Measurements from ENCODE around the gene TEX2.

TEX2 gene

DNA sequence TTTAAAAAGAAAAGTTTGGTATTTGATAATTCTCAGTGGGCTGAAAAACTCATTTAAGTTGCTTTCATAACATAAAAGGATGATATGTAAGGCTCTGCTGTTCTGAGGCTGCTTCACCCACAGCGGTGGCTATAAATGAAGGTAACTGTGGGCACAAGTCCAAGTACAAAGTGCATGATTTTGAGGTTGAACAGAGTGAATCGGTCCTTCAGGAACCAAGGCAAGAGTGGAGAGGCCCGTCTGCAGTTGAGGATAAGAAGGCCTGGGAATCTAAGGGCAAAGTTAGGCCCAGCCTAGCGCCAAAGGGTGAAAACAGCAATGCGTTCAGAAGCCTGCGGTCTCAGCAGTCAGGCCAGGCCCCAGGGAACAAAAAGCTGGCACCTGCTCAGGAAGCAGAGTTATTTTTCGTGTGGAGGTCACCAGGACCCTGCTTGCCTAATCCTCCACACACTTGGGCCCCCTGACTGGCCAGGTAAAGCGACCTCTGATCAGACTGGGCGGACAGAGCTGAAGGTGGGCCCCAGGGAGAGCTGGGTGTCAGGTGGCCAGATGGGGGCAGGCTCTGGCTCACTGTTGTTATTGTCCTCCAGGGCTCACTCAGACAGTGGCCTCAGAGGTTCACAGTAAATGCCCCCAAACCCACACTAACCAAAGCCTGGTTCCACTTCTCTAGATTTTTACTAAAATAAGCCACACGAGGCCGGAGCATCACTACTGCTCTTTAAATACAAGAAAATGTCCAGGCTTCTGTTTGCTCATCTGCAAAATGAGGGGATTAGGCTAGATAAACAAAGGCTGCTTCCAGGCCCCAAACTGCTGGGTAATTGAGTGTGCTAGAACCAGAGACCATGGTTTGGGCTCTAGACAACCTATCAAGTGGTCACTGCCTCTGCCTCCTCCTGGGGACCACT lies 46.5 kb downstream of the TEX2 start:
- Histone ChIP-seq H3K4me2 (ENCODE audit: low read depth, low read length, poor library complexity, severe bottlenecking) (no peak overlapping the region), H2AFZ (ENCODE audit: low read depth, low read length, severe bottlenecking) (no peak overlapping the region), H3K36me3 (ENCODE audit: low read length) (no peaks in the 10 kb centered on the region), H4K20me1 (ENCODE audit: low read depth, low read length) (no peaks in the 10 kb centered on the region), H3K9me3 (ENCODE audit: insufficient read depth, low read length) (no peaks in the 10 kb centered on the region), H3F3A (ENCODE audit: insufficient read depth) (no peaks in the 10 kb centered on the region), H3K9ac (ENCODE audit: low read length) (no peak overlapping the region), H3K79me2 (ENCODE audit: insufficient read depth, low read length) (no peaks in the 10 kb centered on the region), H3K9me2 (replicated peaks; ENCODE audit: insufficient read depth, low read length) (no peaks in the 10 kb centered on the region), H3K4me3 (ENCODE audit: insufficient read depth, low read length, poor library complexity, severe bottlenecking) (no peak overlapping the region), H3K27ac (ENCODE audit: low read depth, low read length) (no peak overlapping the region), H3K27me3 (ENCODE audit: low read length) (no peaks in the 10 kb centered on the region)
- no peak for TF ChIP-seq EZH2phosphoT487 (conservative IDR thresholded peaks at IDR 0.05; ENCODE audit: low read length)
- TF ChIP-seq, protein P1, sequence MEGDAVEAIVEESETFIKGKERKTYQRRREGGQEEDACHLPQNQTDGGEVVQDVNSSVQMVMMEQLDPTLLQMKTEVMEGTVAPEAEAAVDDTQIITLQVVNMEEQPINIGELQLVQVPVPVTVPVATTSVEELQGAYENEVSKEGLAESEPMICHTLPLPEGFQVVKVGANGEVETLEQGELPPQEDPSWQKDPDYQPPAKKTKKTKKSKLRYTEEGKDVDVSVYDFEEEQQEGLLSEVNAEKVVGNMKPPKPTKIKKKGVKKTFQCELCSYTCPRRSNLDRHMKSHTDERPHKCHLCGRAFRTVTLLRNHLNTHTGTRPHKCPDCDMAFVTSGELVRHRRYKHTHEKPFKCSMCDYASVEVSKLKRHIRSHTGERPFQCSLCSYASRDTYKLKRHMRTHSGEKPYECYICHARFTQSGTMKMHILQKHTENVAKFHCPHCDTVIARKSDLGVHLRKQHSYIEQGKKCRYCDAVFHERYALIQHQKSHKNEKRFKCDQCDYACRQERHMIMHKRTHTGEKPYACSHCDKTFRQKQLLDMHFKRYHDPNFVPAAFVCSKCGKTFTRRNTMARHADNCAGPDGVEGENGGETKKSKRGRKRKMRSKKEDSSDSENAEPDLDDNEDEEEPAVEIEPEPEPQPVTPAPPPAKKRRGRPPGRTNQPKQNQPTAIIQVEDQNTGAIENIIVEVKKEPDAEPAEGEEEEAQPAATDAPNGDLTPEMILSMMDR (IDR thresholded peaks at IDR 0.05; ENCODE audit: insufficient read depth, low read length, poor library complexity, severe bottlenecking), result no peak

DNA sequence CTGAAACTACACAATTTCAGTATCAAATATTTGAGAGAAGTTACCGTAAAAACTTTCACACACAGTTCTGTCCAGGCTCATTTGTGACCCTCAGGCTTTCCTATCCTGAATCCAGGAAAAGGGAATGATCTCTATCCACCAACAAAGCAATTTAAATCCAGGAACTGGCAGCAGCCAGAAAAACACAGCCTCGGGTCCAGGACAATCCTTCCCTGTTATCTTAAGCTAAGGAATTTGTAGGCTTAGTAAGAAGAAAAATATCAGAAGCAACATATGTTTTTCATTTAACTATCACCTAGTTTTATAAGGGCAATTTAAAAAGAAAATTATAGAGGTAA lies 47.1 kb downstream of the TEX2 start:
- H3F3A ChIP-seq (ENCODE audit: insufficient read depth), result no peaks in the 10 kb centered on the region
- H3K36me3 ChIP-seq (ENCODE audit: low read length), result no peaks in the 10 kb centered on the region
- H4K20me1 ChIP-seq (ENCODE audit: low read depth, low read length), result no peaks in the 10 kb centered on the region
- no peaks in the 10 kb centered on the region for H3K9me2 ChIP-seq (replicated peaks; ENCODE audit: insufficient read depth, low read length)
- no peak overlapping the region for H3K27ac ChIP-seq (ENCODE audit: low read depth, low read length)
- no peaks in the 10 kb centered on the region for H3K9me3 ChIP-seq (ENCODE audit: insufficient read depth, low read length)
- H3K27me3 ChIP-seq (ENCODE audit: low read length), result no peaks in the 10 kb centered on the region
- H3K4me3 ChIP-seq (ENCODE audit: insufficient read depth, low read length, poor library complexity, severe bottlenecking), result no peak overlapping the region
- no peak overlapping the region for H2AFZ ChIP-seq (ENCODE audit: low read depth, low read length, severe bottlenecking)
- no peak overlapping the region for H3K9ac ChIP-seq (ENCODE audit: low read length)
- TF ChIP-seq, protein P1 (IDR thresholded peaks at IDR 0.05; ENCODE audit: insufficient read depth, low read length, poor library complexity, severe bottlenecking), result no peak
- TF ChIP-seq EZH2phosphoT487 (conservative IDR thresholded peaks at IDR 0.05; ENCODE audit: low read length), result no peak
- H3K79me2 ChIP-seq (ENCODE audit: insufficient read depth, low read length), result no peaks in the 10 kb centered on the region
- H3K4me2 ChIP-seq (ENCODE audit: low read depth, low read length, poor library complexity, severe bottlenecking), result no peak overlapping the region

DNA sequence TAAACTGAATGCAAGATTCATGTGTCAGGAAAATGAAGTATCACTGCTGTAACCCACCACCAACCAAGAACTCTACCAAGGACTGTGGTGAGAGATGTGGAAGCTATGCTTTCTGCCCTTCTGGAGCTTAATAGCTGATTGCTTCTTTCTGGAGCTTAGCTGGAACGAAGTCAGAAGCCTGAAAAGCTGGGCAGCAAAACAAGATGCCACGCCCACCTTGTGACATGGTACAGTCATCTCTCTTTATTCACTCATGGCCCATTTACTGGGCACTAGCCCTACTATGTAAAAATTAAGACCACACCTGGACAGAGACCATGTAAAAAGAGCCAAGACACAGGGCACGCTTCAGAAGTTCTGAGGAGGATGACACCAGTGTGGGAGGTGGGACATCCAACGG lies 48.1 kb downstream of the TEX2 start:
- Histone ChIP-seq H3K27ac (ENCODE audit: low read depth, low read length) (no peak overlapping the region), H3K36me3 (ENCODE audit: low read length) (no peaks in the 10 kb centered on the region), H3K4me3 (ENCODE audit: insufficient read depth, low read length, poor library complexity, severe bottlenecking) (no peak overlapping the region), H3K27me3 (ENCODE audit: low read length) (no peaks in the 10 kb centered on the region), H3K9me3 (ENCODE audit: insufficient read depth, low read length) (no peaks in the 10 kb centered on the region), H4K20me1 (ENCODE audit: low read depth, low read length) (no peaks in the 10 kb centered on the region), H3K4me2 (ENCODE audit: low read depth, low read length, poor library complexity, severe bottlenecking) (no peak overlapping the region), H3F3A (ENCODE audit: insufficient read depth) (no peaks in the 10 kb centered on the region), H3K9me2 (replicated peaks; ENCODE audit: insufficient read depth, low read length) (no peaks in the 10 kb centered on the region), H3K79me2 (ENCODE audit: insufficient read depth, low read length) (no peaks in the 10 kb centered on the region), H2AFZ (ENCODE audit: low read depth, low read length, severe bottlenecking) (no peak overlapping the region), H3K9ac (ENCODE audit: low read length) (no peak overlapping the region)
- no peak for TF ChIP-seq EZH2phosphoT487 (conservative IDR thresholded peaks at IDR 0.05; ENCODE audit: low read length)

Measured in SU-DHL-6 (cell line).